ENCODE results near the gene TRIM45. TPM values are rescaled to one million over a fixed set of nuclear protein-coding genes. Genes with fewer than 3 reads are reported as not detected.

TRIM45 gene
- total and polyA plus RNA-seq, 11 donors = 1.4 to 22.2 (median 9.0) TPM

DNA sequence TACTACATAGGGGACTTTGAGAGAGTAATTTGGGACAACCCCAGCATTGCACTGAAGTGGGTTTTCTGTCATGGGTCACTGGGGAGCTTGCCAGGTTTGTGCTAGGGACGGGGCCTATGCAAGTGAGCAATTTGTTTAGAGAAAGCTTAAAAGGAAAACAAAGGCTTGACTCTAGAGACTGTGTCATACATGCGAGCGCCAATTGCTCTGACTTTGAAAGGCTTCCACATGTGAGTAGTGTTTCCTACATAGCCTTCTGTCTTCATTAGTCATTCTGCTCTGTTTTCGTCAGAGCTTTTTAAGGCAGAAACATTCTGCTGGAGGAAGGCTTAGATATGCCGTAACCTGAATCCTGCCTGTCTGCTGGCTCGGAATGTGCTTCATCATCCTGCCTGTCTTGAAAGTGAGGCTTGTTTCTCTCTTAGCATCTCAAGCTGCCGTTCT, 28.4 kb downstream of the TRIM45 start:
- no peaks in the 10 kb centered on the region for H3K9me3 ChIP-seq
- WGBS, 4 donors = 63 to 76% (median 68%) methylated on average over 7 of the region's 7 CpGs
- DNase-seq (peak in 2 of 5 donors; percentile 34 to 50), ATAC-seq (peak in 3 of 4 donors; percentile 70 to 95 (median 81))
- H3K4me3 ChIP-seq = no peak overlapping the region
- intact Hi-C loops (cut with DNase I) = loop anchor here in 1 of 10 donors (5.0 kb wide), 1 partner anchor 34 kb away; no protein-coding TSS in a partner anchor
- H3K27ac ChIP-seq = peak overlapping the region in 7 of 12 donors; percentile 1 to 59 (median 38)
- TF ChIP-seq, protein P1, sequence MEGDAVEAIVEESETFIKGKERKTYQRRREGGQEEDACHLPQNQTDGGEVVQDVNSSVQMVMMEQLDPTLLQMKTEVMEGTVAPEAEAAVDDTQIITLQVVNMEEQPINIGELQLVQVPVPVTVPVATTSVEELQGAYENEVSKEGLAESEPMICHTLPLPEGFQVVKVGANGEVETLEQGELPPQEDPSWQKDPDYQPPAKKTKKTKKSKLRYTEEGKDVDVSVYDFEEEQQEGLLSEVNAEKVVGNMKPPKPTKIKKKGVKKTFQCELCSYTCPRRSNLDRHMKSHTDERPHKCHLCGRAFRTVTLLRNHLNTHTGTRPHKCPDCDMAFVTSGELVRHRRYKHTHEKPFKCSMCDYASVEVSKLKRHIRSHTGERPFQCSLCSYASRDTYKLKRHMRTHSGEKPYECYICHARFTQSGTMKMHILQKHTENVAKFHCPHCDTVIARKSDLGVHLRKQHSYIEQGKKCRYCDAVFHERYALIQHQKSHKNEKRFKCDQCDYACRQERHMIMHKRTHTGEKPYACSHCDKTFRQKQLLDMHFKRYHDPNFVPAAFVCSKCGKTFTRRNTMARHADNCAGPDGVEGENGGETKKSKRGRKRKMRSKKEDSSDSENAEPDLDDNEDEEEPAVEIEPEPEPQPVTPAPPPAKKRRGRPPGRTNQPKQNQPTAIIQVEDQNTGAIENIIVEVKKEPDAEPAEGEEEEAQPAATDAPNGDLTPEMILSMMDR (IDR thresholded peaks at IDR 0.05) = no peak
- TF ChIP-seq POLR2A (IDR thresholded peaks at IDR 0.05) = no peak
- H3K36me3 ChIP-seq = peaks cover 0 to 97% (median 10%) of the 10 kb centered on the region in 9 donors
- no peaks in the 10 kb centered on the region for H3K27me3 ChIP-seq
- peaks cover 0 to 17% (median 7%) of the 10 kb centered on the region in 12 donors for H3K4me1 ChIP-seq

DNA sequence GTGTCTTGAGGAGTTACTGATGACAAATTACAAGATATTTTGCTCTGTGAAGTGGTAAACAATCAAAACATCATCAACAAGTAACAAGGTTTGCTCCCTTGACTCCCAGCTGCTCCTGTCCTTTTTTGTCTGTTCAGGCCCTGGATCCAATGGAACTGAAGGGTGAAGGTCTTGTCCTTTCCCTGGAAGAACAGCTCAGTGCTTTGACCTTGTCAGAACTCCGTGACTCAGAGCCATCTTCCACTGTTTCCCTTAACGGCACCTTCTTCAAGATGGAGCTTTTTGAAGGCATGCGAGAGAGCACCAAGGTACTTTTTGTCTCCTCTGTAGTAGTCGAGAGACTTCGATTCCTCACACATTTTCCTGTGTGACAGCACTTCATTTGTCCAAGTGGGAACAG, 29.0 kb downstream of the TRIM45 start:
- H3K9me3 ChIP-seq = no peaks in the 10 kb centered on the region
- WGBS, 4 donors = 74 to 84% (median 79%) methylated on average over 5 of the region's 5 CpGs
- no peak overlapping the region for H3K4me3 ChIP-seq
- DNase-seq (no peak), ATAC-seq (peak in 3 of 4 donors; percentile 7 to 24 (median 13))
- H3K4me1 ChIP-seq = peaks cover 0 to 17% (median 7%) of the 10 kb centered on the region in 12 donors
- peaks cover 0 to 93% (median 9%) of the 10 kb centered on the region in 9 donors for H3K36me3 ChIP-seq
- intact Hi-C loops (cut with DNase I) = loop anchor here in 1 of 10 donors (5.0 kb wide), 1 partner anchor 35 kb away; no protein-coding TSS in a partner anchor
- H3K27me3 ChIP-seq = no peaks in the 10 kb centered on the region
- TF ChIP-seq, protein P1 (IDR thresholded peaks at IDR 0.05) = no peak
- peak overlapping the region in 7 of 12 donors; percentile 1 to 59 (median 21) for H3K27ac ChIP-seq

DNA sequence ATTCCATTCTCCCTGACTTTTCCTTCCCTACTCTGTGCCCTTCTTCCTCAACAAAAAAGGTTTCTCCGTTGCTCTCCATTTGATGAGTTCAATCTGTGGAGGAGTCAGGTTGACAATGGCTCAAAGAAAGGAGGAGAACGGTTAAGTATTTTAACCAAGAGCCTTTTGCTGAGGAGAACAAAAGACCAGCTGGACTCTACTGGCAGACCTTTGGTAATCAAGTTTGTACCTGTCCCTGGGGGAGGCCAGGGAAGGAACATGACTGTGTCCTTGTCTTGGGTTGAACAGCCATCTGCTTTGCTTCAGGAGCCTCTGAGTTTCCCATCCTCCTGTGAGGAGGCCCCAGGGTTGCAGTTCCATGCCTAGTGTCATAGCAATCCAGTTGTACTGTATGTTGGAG, 31.6 kb downstream of the TRIM45 start:
- TF ChIP-seq, protein P1 (IDR thresholded peaks at IDR 0.05) = no peak
- no peak for TF ChIP-seq POLR2A (IDR thresholded peaks at IDR 0.05)
- intact Hi-C loops (cut with DNase I) = loop anchor here in 1 of 10 donors (5.0 kb wide), 1 partner anchor 37 kb away; no protein-coding TSS in a partner anchor
- no peak overlapping the region for H3K27ac ChIP-seq
- peaks cover 0 to 17% (median 7%) of the 10 kb centered on the region in 12 donors for H3K4me1 ChIP-seq
- 89 to 92% (median 91%) methylated on average over 2 of the region's 2 CpGs for WGBS, 4 donors
- H3K9me3 ChIP-seq = no peaks in the 10 kb centered on the region
- no peak for ATAC-seq
- no peak for DNase-seq
- no peaks in the 10 kb centered on the region for H3K27me3 ChIP-seq
- H3K4me3 ChIP-seq = no peak overlapping the region
- peaks cover 0 to 83% (median 8%) of the 10 kb centered on the region in 9 donors for H3K36me3 ChIP-seq

DNA sequence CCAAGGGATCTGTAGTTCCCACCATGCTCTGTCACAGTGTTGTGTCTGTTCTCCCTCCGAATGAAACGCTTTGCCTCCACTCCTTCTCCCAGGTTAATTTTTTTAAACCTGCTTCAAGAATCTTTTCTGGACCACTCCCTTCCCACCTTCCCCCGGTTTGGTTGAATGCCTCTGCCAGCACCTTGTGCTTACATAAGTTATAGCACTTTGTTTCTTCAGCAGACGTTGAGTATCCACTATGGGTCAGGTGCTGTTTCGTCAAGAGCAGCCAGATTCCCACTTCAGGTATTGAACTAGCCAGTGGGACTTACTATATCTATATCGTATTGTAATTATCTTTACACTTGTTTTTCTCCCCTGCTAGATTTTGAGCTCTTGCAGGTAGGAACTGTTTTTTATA, 33.9 kb downstream of the TRIM45 start:
- 96 to 98% (median 98%) methylated on average over 6 of the region's 6 CpGs for WGBS, 4 donors
- H3K4me1 ChIP-seq = peaks cover 0 to 6% (median under 1%) of the 10 kb centered on the region in 12 donors
- no peaks in the 10 kb centered on the region for H3K27me3 ChIP-seq
- intact Hi-C loops (cut with DNase I) = no loop called here
- TF ChIP-seq, protein P1 (IDR thresholded peaks at IDR 0.05) = no peak
- no peak for TF ChIP-seq POLR2A (IDR thresholded peaks at IDR 0.05)
- peaks cover 0 to 81% (median 16%) of the 10 kb centered on the region in 9 donors for H3K36me3 ChIP-seq
- ATAC-seq (no peak), DNase-seq (no peak)
- no peaks in the 10 kb centered on the region for H3K9me3 ChIP-seq
- H3K27ac ChIP-seq = no peak overlapping the region
- no peak overlapping the region for H3K4me3 ChIP-seq
